Measurements from ENCODE around the gene CLCA2.

The CLCA2 gene

GRCh38 chr1:86504895-86505563 lies 81.1 kb downstream of the CLCA2 start (continued):
- TF ChIP-seq BCL6B (tag by site-specific recombination; IDR thresholded peaks at IDR 0.05) (no peak), ZFP41 (tag by site-specific recombination; IDR thresholded peaks at IDR 0.05; ENCODE audit: borderline replicate concordance) (no peak), ZNF132 (tag by site-specific recombination; IDR thresholded peaks at IDR 0.05; ENCODE audit: borderline replicate concordance) (no peak), ZBTB44 (tag by site-specific recombination; IDR thresholded peaks at IDR 0.05) (no peak), ZBTB7A (tag by site-specific recombination; IDR thresholded peaks at IDR 0.05; ENCODE audit: low read depth) (no peak), ZSCAN30 (tag by site-specific recombination; IDR thresholded peaks at IDR 0.05) (no peak), ZNF596 (tag by site-specific recombination; IDR thresholded peaks at IDR 0.05) (no peak), ZNF311 (tag by site-specific recombination; IDR thresholded peaks at IDR 0.05; ENCODE audit: borderline replicate concordance) (no peak), GLI4 (tag by site-specific recombination; IDR thresholded peaks at IDR 0.05) (no peak), INSM2 (tag by site-specific recombination; IDR thresholded peaks at IDR 0.05) (no peak)

- TF ChIP-seq ZNF654 (tag by site-specific recombination; IDR thresholded peaks at IDR 0.05; ENCODE audit: low read depth) (no peak), ZBTB21 (tag by site-specific recombination; IDR thresholded peaks at IDR 0.05) (no peak)
- no peaks in the 10 kb centered on the region for H3K36me3 ChIP-seq (ENCODE audit: control insufficient read depth in 2 of 2, insufficient read depth in 1 of 2, low read length in 2 of 2)
- H3K9me3 ChIP-seq (ENCODE audit: control insufficient read depth, insufficient read depth, low read depth, low read length), result no peaks in the 10 kb centered on the region
- H3K4me3 ChIP-seq (ENCODE audit: low read depth, low read length), result no peak overlapping the region
- POLR2A ChIA-PET, result no interaction called here
- CTCF ChIA-PET, result interaction anchor here (0.6 to 1.2 kb wide), 5 partner anchors 11 to 125 kb away, joined by 3 to 6 read pairs (median 4); no protein-coding TSS in a partner anchor
- no peaks in the 10 kb centered on the region for H3K4me1 ChIP-seq (ENCODE audit: control insufficient read depth, insufficient read depth, low read length)
- no peak overlapping the region for H3K27ac ChIP-seq (ENCODE audit: extremely low read depth, low read depth, low read length)
Observed at GRCh38 chr1:86505564-86505902, 81.6 kb downstream of the CLCA2 start.
